Measurements from ENCODE around the gene LAMA5.

- TF ChIP-seq POLR2A (IDR thresholded peaks at IDR 0.05; ENCODE audit: low read length) (no peak), GATA1 (IDR thresholded peaks at IDR 0.05; ENCODE audit: low read depth, low read length) (no peak)
Measured at GRCh38 chr20:62372042-62372993, 5.2 kb upstream of the LAMA5 start.

Measured in erythroblast (primary cell).